ENCODE measurements around the gene NRM.
A peak's percentile ranks its signal among the peaks of the same experiment; 100 is the strongest.

NRM gene

GRCh38 chr6:30690403-30691207 is at the start of gene NRM:
TSS of gene NRM (minus strand) at chr6:30690984. CDS start at chr6:30690974, 10 bp downstream.
- FAIRE-seq = no peak
- no peak for DNase-seq (ENCODE audit: insufficient read length, low spot score)
- TF ChIP-seq CTCF (IDR thresholded peaks at IDR 0.05; ENCODE audit: insufficient read depth, missing control alignments) = no peak

- no peak for TF ChIP-seq CTCF (IDR thresholded peaks at IDR 0.05; ENCODE audit: insufficient read depth, missing control alignments)
- DNase-seq (ENCODE audit: insufficient read length, low spot score) (no peak), FAIRE-seq (no peak)
Observed at GRCh38 chr6:30740540-30740870, 49.7 kb upstream of the NRM start.

- DNase-seq (ENCODE audit: insufficient read length, low spot score) (no peak), FAIRE-seq (no peak)
- no peak for TF ChIP-seq CTCF (IDR thresholded peaks at IDR 0.05; ENCODE audit: insufficient read depth, missing control alignments)
Observed at GRCh38 chr6:30738532-30738931, 47.7 kb upstream of the NRM start.

GRCh38 chr6:30735668-30736314 is 45.0 kb upstream of the NRM start:
- no peak for TF ChIP-seq CTCF (IDR thresholded peaks at IDR 0.05; ENCODE audit: insufficient read depth, missing control alignments)
- FAIRE-seq (no peak), DNase-seq (ENCODE audit: insufficient read length, low spot score) (no peak)

GRCh38 chr6:30732237-30732943 is 41.6 kb upstream of the NRM start:
- DNase-seq (ENCODE audit: insufficient read length, low spot score) = no peak
- TF ChIP-seq CTCF (IDR thresholded peaks at IDR 0.05; ENCODE audit: insufficient read depth, missing control alignments) = no peak
- no peak for FAIRE-seq

- DNase-seq (ENCODE audit: insufficient read length, low spot score) = peak; percentile 69
- peak; percentile 40 for TF ChIP-seq CTCF (IDR thresholded peaks at IDR 0.05; ENCODE audit: insufficient read depth, missing control alignments)
- no peak for FAIRE-seq
Observed at GRCh38 chr6:30730601-30731435, 40.0 kb upstream of the NRM start.
